Chondrocyte (in vitro differentiated cells): Measurements from ENCODE around the gene CCDC88A. TPM values are rescaled to one million over a fixed set of nuclear protein-coding genes. Genes with fewer than 3 reads are reported as not detected.
"Not testable (repeated sequence)": the region's sequence is repeated elsewhere in the genome, so short reads cannot be mapped to it uniquely, and the experiment has no call there.

Experiments used
- DNase-seq: peaks from one replicate; pipeline ENCODE4 v3.0.0; 2021; ENCODE audit warnings: mixed read lengths, low spot score
- H3K27ac Mint-ChIP-seq: one replicate; pipeline ENCODE4 v1.8.0; 2021; ENCODE audit warnings: mild to moderate bottlenecking, moderate library complexity, mixed read lengths; ENCODE audit not compliant: unreplicated experiment
- H3K27me3 Mint-ChIP-seq: 2 replicates; pipeline ENCODE4 v1.8.0; 2021; ENCODE audit warnings: low read depth, mixed read lengths
- H3K36me3 Mint-ChIP-seq: 2 replicates; pipeline ENCODE4 v1.8.0; 2021; ENCODE audit warnings: low read depth, mixed read lengths
- H3K4me1 Mint-ChIP-seq: 2 replicates; pipeline ENCODE4 v1.8.0; 2021; ENCODE audit warnings: low read depth, mild to moderate bottlenecking, mixed read lengths
- H3K4me3 Mint-ChIP-seq: one replicate; pipeline ENCODE4 v1.8.0; 2021; ENCODE audit warnings: mild to moderate bottlenecking, moderate library complexity, mixed read lengths; ENCODE audit not compliant: unreplicated experiment
- H3K9me3 Mint-ChIP-seq: 2 replicates; pipeline ENCODE4 v1.8.0; 2021; ENCODE audit warnings: low read depth, mixed read lengths
- total RNA-seq: library from RNA; stranded (reverse); gene quantifications from 3 replicates; pipeline ENCODE4 v1.2.1, GENCODE V29; 2021
- TF ChIP-seq, protein P1 (sequence below): fragments of 200-600 bp; sonication (generic); IDR thresholded peaks from 2 replicates; pipeline ENCODE4 v1.5.0; 2021; ENCODE audit warnings: antibody characterized with exemption, mild to moderate bottlenecking, moderate library complexity

Gene CCDC88A
- total RNA-seq, 1 donor from 2014 or later, result 52.1 TPM

DNA sequence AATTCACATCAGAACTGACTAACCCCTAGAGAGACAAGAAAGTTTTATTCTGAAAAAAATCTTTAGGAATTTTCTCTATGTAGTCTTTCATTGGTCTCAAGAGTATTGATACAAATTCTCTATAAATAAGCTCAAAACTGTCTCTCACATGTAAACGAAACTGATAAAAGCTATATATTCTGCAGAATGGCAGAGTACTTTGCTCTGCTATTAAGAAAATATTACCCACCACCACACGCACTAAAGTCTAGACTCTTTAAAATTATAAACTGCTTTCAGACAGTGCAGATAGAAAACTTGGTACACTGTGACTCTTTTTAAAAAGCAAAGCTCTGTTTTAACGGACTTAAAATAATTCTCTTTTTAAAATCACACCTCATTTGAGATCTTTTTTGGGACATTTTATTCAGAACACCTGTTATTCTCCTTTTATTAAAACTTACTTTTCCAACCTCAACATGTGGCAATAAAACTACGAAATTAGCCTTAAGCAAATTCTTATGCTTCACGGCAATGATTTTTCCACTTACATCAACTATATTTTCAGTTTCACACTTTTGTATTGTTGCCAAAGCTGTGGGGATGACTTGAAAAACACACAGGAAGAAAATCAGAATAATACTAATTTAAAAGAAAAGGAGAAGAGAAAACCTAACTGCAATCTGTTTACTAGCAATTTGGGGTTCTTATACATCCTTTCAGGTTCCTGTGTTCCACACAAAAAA lies 58.0 kb downstream of the CCDC88A start:
- Mint-ChIP-seq H3K4me1 (peaks cover 12% of the 10 kb centered on the region), H3K4me3 (no peak overlapping the region), H3K36me3 (no peaks in the 10 kb centered on the region), H3K27ac (no peak overlapping the region), H3K27me3 (no peaks in the 10 kb centered on the region), H3K9me3 (no peaks in the 10 kb centered on the region)
- no peak for DNase-seq
- TF ChIP-seq, protein P1, sequence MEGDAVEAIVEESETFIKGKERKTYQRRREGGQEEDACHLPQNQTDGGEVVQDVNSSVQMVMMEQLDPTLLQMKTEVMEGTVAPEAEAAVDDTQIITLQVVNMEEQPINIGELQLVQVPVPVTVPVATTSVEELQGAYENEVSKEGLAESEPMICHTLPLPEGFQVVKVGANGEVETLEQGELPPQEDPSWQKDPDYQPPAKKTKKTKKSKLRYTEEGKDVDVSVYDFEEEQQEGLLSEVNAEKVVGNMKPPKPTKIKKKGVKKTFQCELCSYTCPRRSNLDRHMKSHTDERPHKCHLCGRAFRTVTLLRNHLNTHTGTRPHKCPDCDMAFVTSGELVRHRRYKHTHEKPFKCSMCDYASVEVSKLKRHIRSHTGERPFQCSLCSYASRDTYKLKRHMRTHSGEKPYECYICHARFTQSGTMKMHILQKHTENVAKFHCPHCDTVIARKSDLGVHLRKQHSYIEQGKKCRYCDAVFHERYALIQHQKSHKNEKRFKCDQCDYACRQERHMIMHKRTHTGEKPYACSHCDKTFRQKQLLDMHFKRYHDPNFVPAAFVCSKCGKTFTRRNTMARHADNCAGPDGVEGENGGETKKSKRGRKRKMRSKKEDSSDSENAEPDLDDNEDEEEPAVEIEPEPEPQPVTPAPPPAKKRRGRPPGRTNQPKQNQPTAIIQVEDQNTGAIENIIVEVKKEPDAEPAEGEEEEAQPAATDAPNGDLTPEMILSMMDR, result no peak

DNA sequence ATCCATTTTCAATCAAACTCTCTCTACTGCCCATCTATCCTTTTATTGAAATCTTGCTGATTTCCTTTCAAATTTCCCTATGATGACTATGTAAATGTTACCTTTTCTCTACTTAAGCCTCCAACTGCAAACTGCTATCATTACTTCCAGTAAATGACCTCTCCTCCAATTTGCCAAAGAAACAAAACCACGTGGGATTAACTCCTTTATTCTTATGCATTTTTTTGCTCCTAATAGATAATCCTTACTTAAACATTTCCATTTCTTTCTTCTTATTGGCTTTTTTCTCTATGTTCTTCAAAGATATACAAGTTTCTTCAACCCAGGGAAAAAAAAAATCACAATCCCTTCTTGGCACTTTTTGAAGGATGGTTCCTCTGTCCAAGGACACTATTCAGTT lies 61.2 kb downstream of the CCDC88A start:
- Mint-ChIP-seq H3K27me3 (no peaks in the 10 kb centered on the region), H3K4me3 (no peak overlapping the region), H3K27ac (no peak overlapping the region), H3K36me3 (peaks cover 6% of the 10 kb centered on the region), H3K9me3 (no peaks in the 10 kb centered on the region), H3K4me1 (peaks cover under 1% of the 10 kb centered on the region)
- DNase-seq, result no peak
- TF ChIP-seq, protein P1, result no peak

DNA sequence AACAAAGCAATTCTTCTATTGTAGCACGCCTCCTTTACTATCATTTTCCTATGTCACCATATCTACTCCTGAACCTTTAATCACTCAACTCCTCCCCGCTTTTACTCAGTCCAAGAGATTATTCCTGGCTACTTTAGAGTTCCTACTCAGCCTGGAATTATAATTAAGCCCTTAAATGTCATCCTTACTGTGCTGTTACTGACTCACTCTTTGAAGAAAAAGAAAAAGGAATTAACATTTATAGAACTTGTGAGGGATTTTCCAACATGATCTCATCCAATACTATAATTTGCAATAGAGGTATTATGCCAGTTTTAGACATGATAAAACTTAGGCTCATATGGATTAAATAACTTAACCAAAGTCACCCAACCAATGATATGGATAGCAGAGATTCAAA lies 61.7 kb downstream of the CCDC88A start:
- H3K4me3 Mint-ChIP-seq, result no peak overlapping the region
- H3K27ac Mint-ChIP-seq, result no peak overlapping the region
- no peaks in the 10 kb centered on the region for H3K4me1 Mint-ChIP-seq
- peaks cover 6% of the 10 kb centered on the region for H3K36me3 Mint-ChIP-seq
- H3K9me3 Mint-ChIP-seq, result no peaks in the 10 kb centered on the region
- no peaks in the 10 kb centered on the region for H3K27me3 Mint-ChIP-seq
- no peak for DNase-seq
- TF ChIP-seq, protein P1, result no peak

DNA sequence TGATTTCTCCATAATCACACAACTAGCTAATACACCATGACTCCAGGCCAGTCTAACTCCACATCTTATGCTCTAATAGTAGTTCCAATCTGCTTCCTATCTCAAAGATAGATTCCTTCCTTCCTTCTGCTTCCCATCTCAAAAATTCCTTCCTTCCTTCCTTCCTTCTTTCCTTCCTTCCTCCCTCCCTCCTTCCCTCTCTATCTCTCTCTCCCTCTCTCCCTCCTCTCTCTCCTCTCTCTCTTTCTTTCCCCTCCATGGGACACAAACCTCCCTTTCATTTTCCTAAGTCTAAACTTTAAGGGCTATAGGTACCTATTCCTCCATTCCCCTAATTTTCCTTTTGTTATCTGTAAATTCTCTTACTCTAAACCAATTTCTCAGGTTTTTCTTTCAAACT lies 62.5 kb downstream of the CCDC88A start:
- Mint-ChIP-seq H3K36me3 (peaks cover 6% of the 10 kb centered on the region), H3K4me3 (no peak overlapping the region), H3K4me1 (no peaks in the 10 kb centered on the region), H3K9me3 (no peaks in the 10 kb centered on the region), H3K27me3 (no peaks in the 10 kb centered on the region), H3K27ac (no peak overlapping the region)
- TF ChIP-seq, protein P1, result no peak
- no peak for DNase-seq

DNA sequence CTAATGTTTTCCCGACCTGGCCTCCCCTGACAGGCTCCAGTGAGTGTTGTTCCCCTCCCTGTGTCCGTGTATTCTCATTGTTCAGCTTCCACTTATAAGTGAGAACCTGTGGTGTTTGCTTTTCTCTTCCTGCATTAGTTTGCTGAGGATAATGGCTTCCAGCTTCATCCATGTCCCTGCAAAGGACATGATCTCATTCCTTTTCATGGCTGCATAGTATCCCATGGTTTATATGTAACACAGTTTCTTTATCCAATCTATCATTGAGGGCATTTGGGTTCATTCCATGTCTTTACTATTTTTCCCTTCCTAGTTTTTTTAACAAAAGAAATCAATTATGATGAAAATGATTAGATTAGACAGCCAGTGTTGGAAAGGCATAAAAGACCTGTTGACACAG lies 63.5 kb downstream of the CCDC88A start:
- not testable (repeated sequence) for H3K9me3 Mint-ChIP-seq, H3K4me1 Mint-ChIP-seq, H3K36me3 Mint-ChIP-seq, H3K27ac Mint-ChIP-seq, DNase-seq, H3K4me3 Mint-ChIP-seq, H3K27me3 Mint-ChIP-seq

DNA sequence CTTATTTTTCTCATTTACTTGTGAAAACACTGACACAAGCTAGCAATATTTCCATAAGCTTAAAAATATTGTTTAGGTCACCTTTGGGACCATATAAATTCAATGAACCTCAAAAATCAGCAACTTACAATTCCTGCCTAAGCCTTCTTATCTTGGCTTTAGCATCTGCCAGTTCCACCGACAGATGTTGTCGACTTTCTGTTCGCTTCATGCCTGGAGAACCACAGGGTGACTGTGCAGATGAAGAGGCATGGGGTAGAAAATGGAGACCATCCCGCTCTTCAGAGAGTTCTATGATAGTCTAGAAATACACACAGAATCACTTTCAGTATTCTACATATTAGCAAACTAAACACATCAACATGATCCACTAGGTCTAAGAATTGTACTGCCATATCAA lies 64.2 kb downstream of the CCDC88A start:
- Mint-ChIP-seq H3K4me3 (no peak overlapping the region), H3K27me3 (no peaks in the 10 kb centered on the region), H3K4me1 (no peaks in the 10 kb centered on the region), H3K36me3 (peaks cover 9% of the 10 kb centered on the region), H3K27ac (no peak overlapping the region), H3K9me3 (peaks cover 3% of the 10 kb centered on the region)
- TF ChIP-seq, protein P1, result no peak
- no peak for DNase-seq
